GM12874 (cell line): ENCODE results near the gene SLC17A2.

Source experiments
- TF ChIP-seq, protein P1 (sequence below): IDR thresholded peaks from 2 replicates; pipeline ENCODE4 v1.5.1; 2011; ENCODE audit warnings: low read depth, mild to moderate bottlenecking, control low read depth, low read length, moderate library complexity; ENCODE audit not compliant: insufficient read depth

The SLC17A2 gene

DNA sequence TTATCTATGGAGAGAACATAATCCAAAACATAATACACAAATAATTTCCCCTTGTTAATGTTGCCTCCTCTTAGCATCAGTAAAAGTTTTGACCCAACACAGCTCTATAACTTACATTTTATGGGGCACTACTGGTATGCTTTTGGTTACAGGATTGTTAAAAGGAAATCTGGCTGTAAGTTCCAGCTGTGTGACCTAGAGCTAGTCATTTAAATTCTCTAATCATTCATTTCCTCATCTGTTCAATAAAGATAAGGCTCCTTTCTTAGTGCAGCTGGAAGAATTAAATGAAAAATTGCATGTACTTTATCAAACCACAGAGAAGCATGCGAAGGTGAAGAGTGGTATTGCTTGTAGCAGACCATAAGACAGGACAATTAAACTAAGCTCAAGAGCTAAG is 4.6 kb downstream of the SLC17A2 start:
- TF ChIP-seq, protein P1, sequence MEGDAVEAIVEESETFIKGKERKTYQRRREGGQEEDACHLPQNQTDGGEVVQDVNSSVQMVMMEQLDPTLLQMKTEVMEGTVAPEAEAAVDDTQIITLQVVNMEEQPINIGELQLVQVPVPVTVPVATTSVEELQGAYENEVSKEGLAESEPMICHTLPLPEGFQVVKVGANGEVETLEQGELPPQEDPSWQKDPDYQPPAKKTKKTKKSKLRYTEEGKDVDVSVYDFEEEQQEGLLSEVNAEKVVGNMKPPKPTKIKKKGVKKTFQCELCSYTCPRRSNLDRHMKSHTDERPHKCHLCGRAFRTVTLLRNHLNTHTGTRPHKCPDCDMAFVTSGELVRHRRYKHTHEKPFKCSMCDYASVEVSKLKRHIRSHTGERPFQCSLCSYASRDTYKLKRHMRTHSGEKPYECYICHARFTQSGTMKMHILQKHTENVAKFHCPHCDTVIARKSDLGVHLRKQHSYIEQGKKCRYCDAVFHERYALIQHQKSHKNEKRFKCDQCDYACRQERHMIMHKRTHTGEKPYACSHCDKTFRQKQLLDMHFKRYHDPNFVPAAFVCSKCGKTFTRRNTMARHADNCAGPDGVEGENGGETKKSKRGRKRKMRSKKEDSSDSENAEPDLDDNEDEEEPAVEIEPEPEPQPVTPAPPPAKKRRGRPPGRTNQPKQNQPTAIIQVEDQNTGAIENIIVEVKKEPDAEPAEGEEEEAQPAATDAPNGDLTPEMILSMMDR: no peak

DNA sequence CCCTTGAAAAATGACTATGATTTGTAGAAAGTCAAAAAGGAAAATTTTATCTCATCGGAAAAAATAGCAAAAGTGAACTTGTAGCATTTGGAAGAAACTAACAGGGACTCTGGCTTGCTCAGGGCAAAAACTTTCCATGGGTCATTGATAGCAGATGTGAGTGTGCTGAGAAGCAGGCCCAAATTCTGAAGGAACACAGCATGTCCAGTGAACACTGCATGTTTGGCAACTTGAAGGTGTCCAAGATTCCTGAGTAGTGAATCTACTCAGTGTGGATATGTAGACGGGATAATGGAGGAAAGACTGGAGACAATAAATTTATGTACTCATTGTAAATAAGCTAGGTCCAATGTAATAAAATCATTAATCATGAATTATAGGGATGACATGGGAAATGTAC is 8.2 kb downstream of the SLC17A2 start:
- TF ChIP-seq, protein P1: no peak

DNA sequence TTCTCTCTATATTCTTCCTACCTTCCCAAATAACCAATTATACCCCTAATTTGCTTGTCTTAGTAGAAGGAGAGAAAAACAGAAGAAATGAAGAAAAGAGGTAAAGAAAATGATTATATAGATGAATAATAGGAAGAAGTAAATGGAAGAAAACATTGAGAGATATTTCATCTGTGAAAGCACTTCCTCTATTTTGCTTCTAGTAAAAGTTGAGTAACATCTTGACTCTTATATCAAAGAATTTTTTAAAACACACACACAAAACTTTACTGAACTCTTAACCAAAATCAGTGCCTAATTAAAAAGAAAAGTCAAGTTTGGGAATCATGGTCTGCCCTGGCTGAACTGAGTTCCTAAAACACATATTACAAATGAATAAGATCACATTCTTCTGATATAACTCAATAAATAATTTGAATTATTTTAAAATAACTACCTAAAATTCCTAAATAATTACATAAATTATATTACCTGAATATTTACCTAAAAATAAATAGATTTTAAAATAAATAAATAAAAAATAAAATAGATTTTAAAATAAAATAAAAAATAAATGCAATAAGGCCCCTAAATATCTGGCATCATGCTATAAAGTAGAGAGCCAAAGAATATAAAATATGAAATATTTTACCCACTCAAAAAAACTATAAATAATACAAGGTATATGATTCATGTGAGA is 8.8 kb downstream of the SLC17A2 start:
- TF ChIP-seq, protein P1: no peak

DNA sequence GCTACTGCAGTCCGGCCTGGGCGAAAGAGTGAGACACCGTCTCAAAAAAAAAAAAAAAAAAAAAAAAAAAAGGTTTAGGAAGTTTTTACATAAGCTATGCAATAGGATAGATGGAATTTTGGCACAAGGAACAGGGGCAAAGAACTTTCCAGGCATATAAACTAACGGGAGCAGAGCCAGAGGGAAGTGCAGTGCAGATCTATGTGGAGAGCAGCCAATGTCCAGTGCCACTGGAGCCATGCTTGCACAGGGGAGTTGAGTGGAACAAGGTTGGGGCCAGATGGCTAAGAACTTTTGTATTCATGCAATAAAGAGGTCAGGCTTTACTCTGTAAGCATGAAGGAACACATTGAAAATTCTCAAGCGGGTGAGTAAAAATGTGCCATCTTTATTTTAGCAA is 10.8 kb downstream of the SLC17A2 start:
- TF ChIP-seq, protein P1: no peak

DNA sequence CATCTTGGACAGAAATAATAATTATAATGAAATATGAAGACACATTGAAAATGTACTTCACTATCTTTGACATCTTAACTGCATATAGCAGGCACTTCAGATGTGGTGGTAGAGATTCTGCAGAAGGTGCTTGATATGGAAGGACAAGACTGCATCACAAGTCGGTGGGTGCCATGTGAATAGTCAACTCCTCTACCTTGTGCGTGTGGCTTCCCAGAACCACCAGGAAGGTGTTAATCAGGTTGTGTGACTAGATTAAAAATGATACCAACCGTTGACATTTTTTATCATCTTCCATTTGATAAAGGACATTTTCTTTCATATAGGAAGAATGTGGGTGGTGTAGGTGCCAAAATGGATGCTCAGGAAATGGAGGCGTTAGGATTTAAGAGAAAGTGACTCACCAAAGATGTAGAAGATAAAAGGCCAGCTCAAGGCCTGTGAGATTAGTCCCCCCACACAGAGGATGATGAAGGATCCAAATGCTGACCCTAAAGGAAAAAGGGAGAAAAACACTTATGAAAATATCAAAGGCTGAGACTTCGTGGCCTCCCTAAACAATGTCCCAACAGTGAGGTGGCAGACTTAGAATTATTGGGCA is 12.3 kb downstream of the SLC17A2 start:
- TF ChIP-seq, protein P1: no peak

DNA sequence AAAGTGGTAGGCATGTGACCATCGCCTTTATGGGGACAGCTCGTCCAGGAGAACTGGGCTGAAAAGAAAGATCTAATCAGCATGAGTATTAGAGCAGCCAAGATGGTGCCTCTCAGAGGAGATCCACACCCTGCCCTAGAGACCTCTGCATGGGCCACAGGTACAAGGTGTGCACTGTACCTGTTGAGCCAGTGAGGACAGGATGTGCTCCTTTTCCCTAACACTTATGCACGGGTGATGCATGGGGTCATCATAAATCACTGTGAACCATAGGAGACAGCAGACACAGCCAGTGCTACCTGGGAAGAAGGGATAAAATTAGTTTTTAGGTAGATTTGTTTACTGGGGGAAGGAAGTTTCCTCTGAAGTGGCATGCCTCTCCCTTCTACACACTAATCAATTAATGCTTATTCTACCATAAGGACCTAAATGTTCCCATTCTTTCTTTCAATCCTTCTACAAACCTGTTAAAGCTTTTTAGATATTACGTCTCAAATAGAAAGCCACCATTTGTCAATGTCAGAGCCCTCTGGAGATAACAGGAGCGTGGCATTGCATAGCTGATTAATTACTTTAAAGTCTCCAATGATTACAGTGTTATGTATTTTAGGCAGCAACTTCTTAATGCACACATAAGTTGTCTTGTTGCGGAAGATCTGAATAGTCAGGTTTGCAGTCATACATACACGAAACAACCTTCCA is 13.6 kb downstream of the SLC17A2 start:
- TF ChIP-seq, protein P1: no peak

DNA sequence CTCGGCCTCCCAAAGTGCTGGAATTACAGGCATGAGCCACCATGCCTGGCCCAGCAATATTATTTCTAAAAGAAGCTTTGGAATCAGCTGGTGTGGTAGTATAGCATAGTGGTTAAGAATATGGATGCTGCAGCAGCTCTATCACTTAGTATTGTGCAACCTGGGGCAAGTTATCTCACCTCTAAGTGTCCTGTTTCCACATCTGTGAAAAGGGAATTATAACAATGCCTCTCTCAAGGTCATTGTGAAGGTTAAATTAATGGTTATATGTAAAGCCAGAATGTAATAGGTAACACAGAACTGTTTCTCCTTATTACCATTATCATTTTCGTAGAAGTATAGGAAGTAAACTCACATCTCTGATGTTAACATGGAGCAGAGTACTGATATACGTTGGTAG is 14.2 kb downstream of the SLC17A2 start:
- TF ChIP-seq, protein P1: no peak
